RWPE2 (cell line): ENCODE data around the gene FAIM2.

Experiments used
- ATAC-seq: fragments of 200-7000 bp; cut with Tn5 transposase; 3 replicates; pipeline ENCODE4 v1.9.1; 2021; ENCODE audit warnings: low read depth
- DNase-seq: peaks from one replicate; pipeline ENCODE4 v3.0.0-alpha.2; 2020; ENCODE audit warnings: low spot score
- H3K27ac ChIP-seq: fragments of 450-650 bp; 2 replicates; pipeline ENCODE4 v1.5.1; 2017; ENCODE audit warnings: mild to moderate bottlenecking; ENCODE audit not compliant: poor library complexity, severe bottlenecking
- H3K27me3 ChIP-seq: fragments of 250-450 bp; sonication (Bioruptor Pico); 2 replicates; pipeline ENCODE4 v1.5.1; 2021; ENCODE audit warnings: mild to moderate bottlenecking, moderate library complexity; ENCODE audit not compliant: insufficient read depth, poor library complexity, severe bottlenecking
- H3K36me3 ChIP-seq: fragments of 250-450 bp; sonication (Bioruptor Pico); 2 replicates; pipeline ENCODE4 v1.5.1; 2020; ENCODE audit warnings: low read depth, mild to moderate bottlenecking, moderate library complexity
- H3K4me1 ChIP-seq: fragments of 250-450 bp; sonication (Bioruptor Pico); 2 replicates; pipeline ENCODE4 v1.5.1; 2021; ENCODE audit warnings: mild to moderate bottlenecking, moderate library complexity; ENCODE audit not compliant: insufficient read depth, poor library complexity, severe bottlenecking
- H3K4me3 ChIP-seq: fragments of 250-450 bp; sonication (Bioruptor Pico); 2 replicates; pipeline ENCODE4 v1.5.1; 2021; ENCODE audit warnings: mild to moderate bottlenecking, moderate library complexity; ENCODE audit not compliant: severe bottlenecking
- H3K9me3 ChIP-seq: fragments of 250-450 bp; sonication (Bioruptor Pico); 2 replicates; pipeline ENCODE4 v1.5.1; 2021; ENCODE audit warnings: mild to moderate bottlenecking, moderate library complexity; ENCODE audit not compliant: severe bottlenecking
- CTCF ChIP-seq: fragments of 450-650 bp; IDR thresholded peaks from one replicate; pipeline ENCODE4 v1.5.1; 2017; ENCODE audit warnings: mild to moderate bottlenecking, moderate library complexity; ENCODE audit not compliant: poor library complexity, severe bottlenecking

Gene FAIM2

GRCh38 chr12:49910331-49911212, 6.9 kb upstream of the FAIM2 start:
- DNase-seq (no peak), ATAC-seq (no peak)
- H3K36me3 ChIP-seq, result no peaks in the 10 kb centered on the region
- no peaks in the 10 kb centered on the region for H3K27me3 ChIP-seq
- TF ChIP-seq CTCF, result no peak
- no peak overlapping the region for H3K27ac ChIP-seq
- H3K4me3 ChIP-seq, result no peak overlapping the region
- H3K4me1 ChIP-seq, result peaks cover 8% of the 10 kb centered on the region
- no peaks in the 10 kb centered on the region for H3K9me3 ChIP-seq

- peaks cover 8% of the 10 kb centered on the region for H3K4me1 ChIP-seq
- DNase-seq (peak; percentile 76), ATAC-seq (peak; percentile 84)
- H3K27ac ChIP-seq, result no peak overlapping the region
- H3K36me3 ChIP-seq, result no peaks in the 10 kb centered on the region
- H3K9me3 ChIP-seq, result no peaks in the 10 kb centered on the region
- TF ChIP-seq CTCF, result no peak
- no peaks in the 10 kb centered on the region for H3K27me3 ChIP-seq
- H3K4me3 ChIP-seq, result no peak overlapping the region
Measured at GRCh38 chr12:49909826-49910225, 6.1 kb upstream of the FAIM2 start.

- Histone ChIP-seq H3K4me1 (peaks cover 8% of the 10 kb centered on the region), H3K36me3 (no peaks in the 10 kb centered on the region), H3K27me3 (no peaks in the 10 kb centered on the region), H3K9me3 (no peaks in the 10 kb centered on the region), H3K27ac (no peak overlapping the region), H3K4me3 (no peak overlapping the region)
- no peak for TF ChIP-seq CTCF
- ATAC-seq, result no peak
- no peak for DNase-seq
Measured at GRCh38 chr12:49909356-49909755, 5.7 kb upstream of the FAIM2 start.

- no peak for TF ChIP-seq CTCF
- no peaks in the 10 kb centered on the region for H3K36me3 ChIP-seq
- H3K9me3 ChIP-seq, result no peaks in the 10 kb centered on the region
- H3K27me3 ChIP-seq, result no peaks in the 10 kb centered on the region
- H3K27ac ChIP-seq, result no peak overlapping the region
- no peak for DNase-seq
- no peak overlapping the region for H3K4me3 ChIP-seq
- peaks cover 8% of the 10 kb centered on the region for H3K4me1 ChIP-seq
- ATAC-seq, result no peak
Measured at GRCh38 chr12:49907352-49907751, 3.7 kb upstream of the FAIM2 start.

GRCh38 chr12:49905718-49906314, 2.1 kb upstream of the FAIM2 start:
- DNase-seq, result no peak
- H3K9me3 ChIP-seq, result no peaks in the 10 kb centered on the region
- no peaks in the 10 kb centered on the region for H3K27me3 ChIP-seq
- H3K4me3 ChIP-seq, result no peak overlapping the region
- no peak for ATAC-seq
- H3K36me3 ChIP-seq, result no peaks in the 10 kb centered on the region
- H3K27ac ChIP-seq, result no peak overlapping the region
- H3K4me1 ChIP-seq, result peaks cover 8% of the 10 kb centered on the region
- TF ChIP-seq CTCF, result no peak
